ENCODE results near the gene KCNAB1. TPM values are rescaled to one million over a fixed set of nuclear protein-coding genes. Genes with fewer than 3 reads are reported as not detected.

KCNAB1 gene
- total RNA-seq, 1 experiment from 2014 or later: 1.0 TPM

- peaks cover 3% of the 10 kb centered on the region for H3K4me1 Mint-ChIP-seq
- H3K27ac Mint-ChIP-seq: no peak overlapping the region
- TF ChIP-seq E2F5 (CRISPR knock-in tag; IDR thresholded peaks at IDR 0.05) (no peak), MYBL2 (CRISPR knock-in tag; IDR thresholded peaks at IDR 0.05) (no peak)
- H3K36me3 Mint-ChIP-seq: no peaks in the 10 kb centered on the region
- no peak overlapping the region for H3K4me3 Mint-ChIP-seq
- no peak for DNase-seq (ENCODE audit: low spot score)
- no peak for ATAC-seq
- no peaks in the 10 kb centered on the region for H3K9me3 Mint-ChIP-seq
- CTCF ChIA-PET: interaction anchor here (0.8 to 3.5 kb wide), 17 partner anchors 8 to 340 kb away, joined by 3 to 50 read pairs (median 8); no protein-coding TSS in a partner anchor
- peaks cover 7% of the 10 kb centered on the region for H3K27me3 Mint-ChIP-seq (ENCODE audit: low read depth)
- POLR2A ChIA-PET: no interaction called here
These were observed 263.2 kb downstream of the KCNAB1 start for GRCh38 chr3:156383441-156384025.

- no peaks in the 10 kb centered on the region for H3K36me3 Mint-ChIP-seq
- ChIA-PET POLR2A (interaction anchor here (0.5 kb wide), 1 partner anchor 143 kb away, joined by 3 read pairs; no protein-coding TSS in a partner anchor), CTCF (interaction anchor here (0.7 to 1.7 kb wide), 2 partner anchors 86 to 237 kb away, joined by 3 to 5 read pairs; no protein-coding TSS in a partner anchor)
- DNase-seq (ENCODE audit: low spot score) (no peak), ATAC-seq (no peak)
- no peak overlapping the region for H3K4me3 Mint-ChIP-seq
- H3K9me3 Mint-ChIP-seq: no peaks in the 10 kb centered on the region
- H3K27me3 Mint-ChIP-seq (ENCODE audit: low read depth): no peaks in the 10 kb centered on the region
- no peak for TF ChIP-seq ATF3 (CRISPR knock-in tag; conservative IDR thresholded peaks at IDR 0.05)
- no peak for TF ChIP-seq TEAD1 (CRISPR knock-in tag; IDR thresholded peaks at IDR 0.05)
- TF ChIP-seq USF2 (CRISPR knock-in tag; IDR thresholded peaks at IDR 0.05): no peak
- TF ChIP-seq NR3C1 (CRISPR knock-in tag; conservative IDR thresholded peaks at IDR 0.05; ENCODE audit: low read depth): no peak
- TF ChIP-seq ZNF138 (CRISPR knock-in tag; conservative IDR thresholded peaks at IDR 0.05): no peak
- TF ChIP-seq PRRX2 (CRISPR knock-in tag; IDR thresholded peaks at IDR 0.05): no peak
- TF ChIP-seq EMX1 (CRISPR knock-in tag; IDR thresholded peaks at IDR 0.05): no peak
- TF ChIP-seq GABPB1 (CRISPR knock-in tag; IDR thresholded peaks at IDR 0.05): no peak
- TF ChIP-seq E2F5 (CRISPR knock-in tag; IDR thresholded peaks at IDR 0.05): no peak
- TF ChIP-seq FOXJ3 (CRISPR knock-in tag; IDR thresholded peaks at IDR 0.05; ENCODE audit: borderline replicate concordance): no peak
- no peak for TF ChIP-seq IRF1 (CRISPR knock-in tag; IDR thresholded peaks at IDR 0.05)
- H3K4me1 Mint-ChIP-seq: no peaks in the 10 kb centered on the region; the same call in 1 of the 2 replicates
- no peak overlapping the region for H3K27ac Mint-ChIP-seq
These were observed 268.4 kb downstream of the KCNAB1 start for GRCh38 chr3:156388497-156389448.

GRCh38 chr3:156389449-156389950 lies 269.1 kb downstream of the KCNAB1 start:
- Mint-ChIP-seq H3K4me1 (no peaks in the 10 kb centered on the region; the same call in 1 of the 2 replicates), H3K27me3 (ENCODE audit: low read depth) (no peaks in the 10 kb centered on the region), H3K9me3 (no peaks in the 10 kb centered on the region), H3K27ac (no peak overlapping the region), H3K4me3 (no peak overlapping the region), H3K36me3 (no peaks in the 10 kb centered on the region)
- no peak for DNase-seq (ENCODE audit: low spot score)
- ATAC-seq: no peak
- ChIA-PET CTCF (interaction anchor here (1.7 kb wide), 1 partner anchor 237 kb away, joined by 5 read pairs; no protein-coding TSS in a partner anchor), POLR2A (no interaction called here)
- no peak for TF ChIP-seq E2F5 (CRISPR knock-in tag; IDR thresholded peaks at IDR 0.05)
- no peak for TF ChIP-seq SP1 (CRISPR knock-in tag; conservative IDR thresholded peaks at IDR 0.05)
- TF ChIP-seq CREM (CRISPR knock-in tag; IDR thresholded peaks at IDR 0.05): no peak
- TF ChIP-seq RELA (CRISPR knock-in tag; IDR thresholded peaks at IDR 0.05; ENCODE audit: borderline replicate concordance): no peak
- TF ChIP-seq ZBTB43 (CRISPR knock-in tag; IDR thresholded peaks at IDR 0.05): no peak
- no peak for TF ChIP-seq FOXJ3 (CRISPR knock-in tag; IDR thresholded peaks at IDR 0.05; ENCODE audit: borderline replicate concordance)
- no peak for TF ChIP-seq ZNF121 (CRISPR knock-in tag; IDR thresholded peaks at IDR 0.05)
- no peak for TF ChIP-seq FOXK1 (CRISPR knock-in tag; IDR thresholded peaks at IDR 0.05)

Data from WTC11 (cell line).